K562 (cell line): ENCODE data around the gene KCND1. TPM values are rescaled to one million over a fixed set of nuclear protein-coding genes. Genes with fewer than 3 reads are reported as not detected.

Source experiments
- BHLHE40 ChIP-seq: IDR thresholded peaks from 2 replicates; pipeline ENCODE4 v1.6.1; 2011; ENCODE audit warnings: low read length, improper control_type of control experiment
- CBFA2T3 ChIP-seq: fragments of 450-650 bp; IDR thresholded peaks from 2 replicates; pipeline ENCODE4 v1.6.1; 2017
- CEBPB ChIP-seq: fragments of 450-650 bp; IDR thresholded peaks from 2 replicates; pipeline ENCODE4 v1.6.1; 2016; ENCODE audit warnings: missing genetic modification characterization, missing compliant biosample characterization
- DPF2 ChIP-seq: fragments of 450-650 bp; IDR thresholded peaks from 2 replicates; pipeline ENCODE4 v1.6.1; 2016
- ESRRA ChIP-seq: fragments of 450-650 bp; IDR thresholded peaks from 2 replicates; pipeline ENCODE4 v1.6.1; 2014; ENCODE audit warnings: low read depth, mild to moderate bottlenecking, moderate library complexity, borderline replicate concordance
- FOXA3 ChIP-seq, 2 experiments: fragments of 450-650 bp in 1 of 2; sonication (generic) in 1 of 2; formaldehyde crosslinking; IDR thresholded peaks in 1 of 2; conservative IDR thresholded peaks in 1 of 2; 2 replicates each; pipeline versions ENCODE4 v1.4.0 to v1.8.0; 2020 to 2022; ENCODE audit warnings: mild to moderate bottlenecking in 2 of 2, missing genetic modification reagents in 1 of 2
- FOXP1 ChIP-seq: sonication (generic); formaldehyde crosslinking; IDR thresholded peaks from 2 replicates; pipeline ENCODE4 v1.8.0; 2022; ENCODE audit warnings: mild to moderate bottlenecking, missing genetic modification reagents
- FUS ChIP-seq: fragments of 200-400 bp; formaldehyde crosslinking; optimal IDR thresholded peaks from 2 replicates; pipeline ENCODE3; 2017; ENCODE audit warnings: low read depth, low read length
- GABPB1 ChIP-seq: sonication (generic); formaldehyde crosslinking; IDR thresholded peaks from 2 replicates; pipeline ENCODE4 v1.8.0; 2022; ENCODE audit warnings: mild to moderate bottlenecking, missing genetic modification reagents
- GABPB2 ChIP-seq: fragments of 250-450 bp; sonication (Bioruptor Pico); conservative IDR thresholded peaks from 2 replicates; pipeline ENCODE4 v1.5.1; 2021; ENCODE audit warnings: mild to moderate bottlenecking
- HDAC3 ChIP-seq: fragments of 450-650 bp; IDR thresholded peaks from 2 replicates; pipeline ENCODE4 v1.6.1; 2018; ENCODE audit warnings: borderline replicate concordance, mild to moderate bottlenecking, moderate library complexity; ENCODE audit not compliant: partially characterized antibody
- HIVEP1 ChIP-seq: fragments of 250-450 bp; sonication (Bioruptor Pico); IDR thresholded peaks from 2 replicates; pipeline ENCODE4 v1.4.0; 2020; ENCODE audit warnings: mild to moderate bottlenecking
- MEF2A ChIP-seq: IDR thresholded peaks from 2 replicates; pipeline ENCODE4 v1.6.1; 2011; ENCODE audit warnings: low read depth, mild to moderate bottlenecking, low read length, moderate library complexity; ENCODE audit not compliant: control insufficient read depth
- MTA3 ChIP-seq: fragments of 450-650 bp; formaldehyde crosslinking; IDR thresholded peaks from 2 replicates; pipeline ENCODE4 v1.6.1; 2017; ENCODE audit warnings: mild to moderate bottlenecking, borderline replicate concordance
- MYNN ChIP-seq, 2 experiments: sonication (generic); formaldehyde crosslinking in 1 of 2; IDR thresholded peaks; 2 replicates each; pipeline versions ENCODE4 v1.5.0 to v1.6.1; 2016 to 2020; ENCODE audit warnings: antibody characterized with exemption in 1 of 2, missing genetic modification reagents in 1 of 2
- POLR2AphosphoS2 ChIP-seq: IDR thresholded peaks from 2 replicates; pipeline ENCODE4 v1.6.1; 2012; ENCODE audit warnings: low read length, improper control_type of control experiment
- TOE1 ChIP-seq, 2 experiments: fragments of 450-650 bp in 1 of 2; sonication (generic) in 1 of 2; formaldehyde crosslinking in 1 of 2; IDR thresholded peaks; 2 replicates each; pipeline versions ENCODE4 v1.7.1 to v1.8.0; 2016 to 2022; ENCODE audit warnings: borderline replicate concordance in 2 of 2, mild to moderate bottlenecking in 2 of 2, antibody characterized with exemption in 1 of 2, inconsistent platforms in 1 of 2, low read depth in 1 of 2, missing genetic modification reagents in 1 of 2, moderate library complexity in 1 of 2
- ZFP30 ChIP-seq: fragments of 250-450 bp; sonication (Bioruptor Pico); IDR thresholded peaks from 2 replicates; pipeline ENCODE4 v1.8.0; 2022; ENCODE audit warnings: moderate library complexity, mild to moderate bottlenecking, inconsistent platforms, borderline replicate concordance
- ZKSCAN1 ChIP-seq: fragments of 150-350 bp; IDR thresholded peaks from 2 replicates; pipeline ENCODE4 v1.6.1; 2016; ENCODE audit warnings: low read depth, low read length
- ZNF146 ChIP-seq: IDR thresholded peaks from one replicate; pipeline ENCODE4 v1.6.1; 2018; ENCODE audit warnings: missing compliant biosample characterization; ENCODE audit not compliant: unreplicated experiment
- ZNF592 ChIP-seq: fragments of 450-650 bp; IDR thresholded peaks from 2 replicates; pipeline ENCODE4 v1.6.1; 2017; ENCODE audit warnings: antibody characterized with exemption, mild to moderate bottlenecking
- ZNF668 ChIP-seq: fragments of 250-450 bp; sonication (Bioruptor Pico); IDR thresholded peaks from 2 replicates; pipeline ENCODE4 v1.8.0; 2022; ENCODE audit warnings: mild to moderate bottlenecking, inconsistent platforms
- polyA plus RNA-seq, 8 experiments: library from polyadenylated mRNA; depleted of rRNA in 4 of 8; stranded (reverse) in 5 of 8; unstranded in 3 of 8; fragments of >200 nt; fragmentation: Nextera tagmentation in 2 of 8; fragmentation: Illumina TruSeq in 1 of 8; extraction: Ambion mirVana in 2 of 8; extraction: Trizol in 1 of 8; gene quantifications; 2 replicates each; pipeline versions ENCODE4 v1.2.1 to v1.2.3, GENCODE V29; 2011 to 2014; ENCODE audit warnings: inconsistent platforms in 1 of 8, missing spikeins in 1 of 8
- total RNA-seq, 7 experiments: library from RNA; depleted of rRNA in 6 of 7; stranded (reverse); fragments of >200 nt in 6 of 7; fragmentation: Illumina TruSeq in 2 of 7; extraction: Trizol in 2 of 7; gene quantifications; 2 replicates each; pipeline versions ENCODE4 v1.2.1 to v1.2.3, GENCODE V29; 2011 to 2021; ENCODE audit warnings: low replicate concordance in 1 of 7

KCND1 gene
- total and polyA plus RNA-seq, 9 of the 15 experiments (the other 6 are each of a cell fraction or from before 2014, with no cell fraction given): 0.06 to 0.83 (median 0.39) TPM; not detected in 1

GRCh38 chrX:48937054-48937907 lies 34.4 kb downstream of the KCND1 start (continued):
- TF ChIP-seq MEF2A (no peak), POLR2AphosphoS2 (no peak), BHLHE40 (peak; percentile 84), FUS (no peak), ZNF668 (CRISPR knock-in tag) (no peak), ZKSCAN1 (peak; percentile 80; the same call in 1 of the 2 replicates), GABPB2 (CRISPR knock-in tag) (no peak), FOXA3 (CRISPR knock-in tag; conservative IDR thresholded peaks at IDR 0.05 in 1 of 2, IDR thresholded peaks at IDR 0.05 in 1 of 2) (peak; percentile 99 to 100), ESRRA (peak; percentile 96; the same call in 1 of the 2 replicates), FOXP1 (peak; percentile 51; the same call in 1 of the 2 replicates), ZNF592 (peak; percentile 90), CBFA2T3 (peak; percentile 60; the same call in 1 of the 2 replicates), ZFP30 (CRISPR knock-in tag) (no peak), HDAC3 (peak; percentile 76), DPF2 (peak; percentile 66), CEBPB (peak; percentile 49; the same call in 1 of the 2 replicates), ZNF146 (CRISPR knock-in tag) (no peak), TOE1 (IDR thresholded peaks at IDR 0.05; ENCODE audit: borderline replicate concordance) (peak; percentile 83; the same call in 1 of the 2 replicates), TOE1 (CRISPR knock-in tag; IDR thresholded peaks at IDR 0.05; ENCODE audit: borderline replicate concordance, low read depth) (no peak), HIVEP1 (CRISPR knock-in tag) (0 out of 2 replicates have a peak, but pooled peaks have one; percentile 21), GABPB1 (CRISPR knock-in tag) (peak; percentile 75), MYNN (IDR thresholded peaks at IDR 0.05) (0 out of 2 replicates have a peak, but pooled peaks have one; percentile 46), MYNN (CRISPR knock-in tag; IDR thresholded peaks at IDR 0.05) (no peak), MTA3 (peak; percentile 71; the same call in 1 of the 2 replicates)
